Retinal pigment epithelial cell (primary cell): ENCODE data around the gene SLC22A17.

Source experiments
- DNase-seq: peaks from one replicate; pipeline ENCODE4 v3.0.0-alpha.2; 2010; ENCODE audit warnings: low read depth
- H3K4me3 ChIP-seq: 2 replicates; pipeline ENCODE4 v1.5.1; 2011; ENCODE audit warnings: mild to moderate bottlenecking, low read length, control low read depth, moderate library complexity
- CTCF ChIP-seq: conservative IDR thresholded peaks from 2 replicates; pipeline ENCODE4 v1.5.1; 2011; ENCODE audit warnings: low read depth, low read length, control low read depth, inconsistent platforms

The SLC22A17 gene

DNA sequence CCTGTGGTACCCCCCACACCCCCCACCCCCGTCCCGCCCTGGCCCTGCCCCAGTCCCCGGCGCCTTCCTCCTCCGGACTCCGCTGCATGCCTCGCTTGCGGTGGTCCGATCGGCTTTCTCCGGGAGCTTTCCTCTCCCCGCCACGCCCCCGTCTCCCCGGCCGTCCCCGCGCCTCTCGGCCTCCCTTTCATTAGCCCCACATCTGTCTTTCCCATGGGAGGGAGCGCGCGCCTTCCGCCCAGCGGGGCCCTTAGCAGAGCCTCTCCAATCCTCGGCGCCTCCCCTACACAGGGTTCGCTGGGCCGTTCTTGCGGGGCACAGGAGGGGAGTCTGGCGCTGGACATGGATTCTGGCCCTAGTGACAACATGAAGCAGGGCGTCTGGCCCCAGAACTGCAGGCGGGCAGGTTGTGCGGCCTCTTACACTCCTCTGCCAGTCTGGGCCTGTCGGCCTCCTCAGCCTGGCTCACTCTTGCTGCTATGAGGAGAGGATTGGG, 13.8 kb upstream of the SLC22A17 start:
- no peak for DNase-seq
- no peak for TF ChIP-seq CTCF
- peak overlapping the region; percentile 47 for H3K4me3 ChIP-seq

- DNase-seq: peak; percentile 20
- peak overlapping the region; percentile 47 for H3K4me3 ChIP-seq
- TF ChIP-seq CTCF: no peak
Observed at GRCh38 chr14:23365732-23366425, 13.2 kb upstream of the SLC22A17 start.

DNA sequence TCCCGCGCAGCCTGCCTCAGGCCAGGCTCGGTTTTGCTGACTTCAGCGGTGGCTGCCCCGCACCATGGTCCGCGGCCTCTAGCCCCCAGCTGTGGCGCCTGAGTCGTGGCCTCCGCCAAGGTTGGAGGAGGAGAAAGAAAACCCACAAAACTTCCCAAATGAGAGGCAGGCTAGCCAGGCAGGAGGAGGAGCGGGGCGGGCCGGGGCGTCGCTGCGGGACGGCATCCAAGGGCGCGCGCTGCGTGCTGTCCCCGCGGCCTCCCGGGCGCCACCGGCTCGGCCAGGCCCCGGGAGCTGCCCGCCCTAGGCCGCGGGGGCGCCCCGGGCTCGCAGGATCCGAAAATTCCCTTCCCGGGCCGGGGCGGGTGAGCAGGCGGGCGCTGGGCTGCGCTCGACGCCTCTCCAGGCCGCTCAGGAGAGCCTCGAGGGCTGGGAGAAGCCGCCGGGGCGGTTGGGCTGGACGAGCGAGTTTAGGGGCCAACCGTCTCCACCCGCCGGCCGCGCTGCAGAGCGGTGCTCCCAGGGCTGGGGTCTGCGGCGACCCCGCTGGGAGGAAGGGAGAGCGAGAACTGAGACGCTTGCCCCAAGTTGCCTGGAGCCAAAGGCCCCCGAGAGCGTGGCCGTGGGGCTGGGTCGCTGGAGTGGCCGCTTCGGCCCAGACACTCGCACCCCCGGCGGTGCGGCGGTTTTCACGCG, 12.5 kb upstream of the SLC22A17 start, which contains the start of gene EFS:
EFS (minus strand) TSS at position 137 of the 696 bp plus-strand sequence. CDS start 147 bp downstream, outside the sequence.
- DNase-seq: no peak
- H3K4me3 ChIP-seq: peak within 1 kb of the TSS; percentile 47
- no peak for TF ChIP-seq CTCF

DNA sequence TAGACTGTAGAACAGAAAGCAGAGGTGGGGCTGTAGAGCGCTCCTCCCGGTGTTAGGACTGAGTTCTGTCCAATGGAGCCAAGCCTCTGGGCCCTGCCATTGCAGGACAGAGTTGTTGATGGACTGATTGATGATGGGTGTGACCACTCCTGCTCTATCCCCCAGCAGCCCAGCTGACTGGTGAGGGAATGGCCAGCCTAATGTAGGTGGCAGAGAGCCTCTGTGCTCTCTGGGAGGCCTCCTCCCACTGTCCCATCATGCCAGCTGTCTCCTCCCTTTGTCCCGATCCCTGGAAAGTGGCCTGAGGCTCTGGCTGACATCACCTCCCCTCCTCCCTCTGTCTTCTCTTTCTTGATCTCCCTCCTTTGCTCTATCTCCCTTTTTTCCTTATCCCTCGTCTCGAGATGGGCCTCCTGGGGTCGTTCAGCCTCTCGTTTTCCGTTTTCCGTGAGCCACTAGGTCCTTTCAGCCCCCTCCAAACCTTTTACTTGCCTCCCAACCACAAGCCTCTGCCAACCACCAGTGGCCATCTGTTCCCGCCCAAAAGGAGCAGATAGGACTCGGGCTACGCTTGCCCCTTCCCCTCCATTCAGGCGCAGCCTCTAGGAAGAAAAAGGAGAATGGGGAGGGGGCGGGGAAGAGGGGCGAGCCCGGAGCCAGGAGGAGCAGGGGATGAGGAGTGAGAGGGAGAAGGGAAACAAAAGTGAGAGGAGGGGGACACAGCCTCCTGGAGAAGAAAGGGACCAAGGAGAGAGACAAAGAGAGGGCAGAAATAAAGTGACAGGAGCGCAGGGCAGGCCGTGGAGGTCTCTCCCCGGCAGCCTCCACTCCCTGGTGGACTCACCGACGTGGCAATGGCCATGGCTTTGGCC, 11.7 kb upstream of the SLC22A17 start:
- H3K4me3 ChIP-seq: peak overlapping the region; percentile 35
- no peak for DNase-seq
- no peak for TF ChIP-seq CTCF

- TF ChIP-seq CTCF: peak; percentile 52
- no peak overlapping the region for H3K4me3 ChIP-seq
- DNase-seq: no peak
Observed at GRCh38 chr14:23362200-23362599, 9.5 kb upstream of the SLC22A17 start.

GRCh38 chr14:23361763-23362162, 9.1 kb upstream of the SLC22A17 start:
- H3K4me3 ChIP-seq: no peak overlapping the region
- TF ChIP-seq CTCF: no peak
- DNase-seq: no peak
